Astrocyte of the cerebellum (primary cell): Measurements from ENCODE around the gene ADORA1.

Experiments used
- DNase-seq: peaks from one replicate; pipeline ENCODE4 v3.0.0-alpha.2; 2011; ENCODE audit warnings: low read depth
- H3K4me3 ChIP-seq: 2 replicates; pipeline ENCODE4 v1.5.1; 2011; ENCODE audit warnings: mild to moderate bottlenecking, low read depth, low read length, moderate library complexity
- in situ Hi-C: cut with HindIII; loops from 2 replicates; pipeline ENCODE4 v1.10.0; 2017; ENCODE audit warnings: low sequenced_read_pairs
- TF ChIP-seq, protein P1 (sequence below): IDR thresholded peaks from 2 replicates; pipeline ENCODE4 v1.5.1; 2012; ENCODE audit warnings: low read length, low read depth, moderate library complexity, mild to moderate bottlenecking; ENCODE audit errors: missing control alignments

The ADORA1 gene

DNA sequence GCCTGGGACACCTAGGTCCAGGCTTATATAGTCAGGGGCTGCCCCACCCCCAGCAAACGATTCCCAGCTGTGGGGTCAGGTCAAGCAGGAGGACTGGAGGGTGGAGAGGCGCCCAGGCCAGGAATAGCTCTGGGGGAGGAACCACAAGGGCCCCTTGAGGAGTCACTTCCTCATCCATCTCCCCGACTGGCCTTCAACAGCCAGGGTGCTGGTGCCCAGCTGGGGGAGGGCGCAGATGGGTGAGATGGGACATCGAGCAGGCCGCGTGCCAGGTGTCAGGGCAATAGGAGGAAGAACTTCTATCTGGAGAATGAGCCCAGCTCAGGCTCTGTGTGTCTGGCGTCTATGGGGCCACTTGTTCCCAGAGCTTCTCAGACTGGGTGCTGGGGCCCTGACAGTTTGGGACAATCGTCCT, 48.3 kb downstream of the ADORA1 start:
- TF ChIP-seq, protein P1, sequence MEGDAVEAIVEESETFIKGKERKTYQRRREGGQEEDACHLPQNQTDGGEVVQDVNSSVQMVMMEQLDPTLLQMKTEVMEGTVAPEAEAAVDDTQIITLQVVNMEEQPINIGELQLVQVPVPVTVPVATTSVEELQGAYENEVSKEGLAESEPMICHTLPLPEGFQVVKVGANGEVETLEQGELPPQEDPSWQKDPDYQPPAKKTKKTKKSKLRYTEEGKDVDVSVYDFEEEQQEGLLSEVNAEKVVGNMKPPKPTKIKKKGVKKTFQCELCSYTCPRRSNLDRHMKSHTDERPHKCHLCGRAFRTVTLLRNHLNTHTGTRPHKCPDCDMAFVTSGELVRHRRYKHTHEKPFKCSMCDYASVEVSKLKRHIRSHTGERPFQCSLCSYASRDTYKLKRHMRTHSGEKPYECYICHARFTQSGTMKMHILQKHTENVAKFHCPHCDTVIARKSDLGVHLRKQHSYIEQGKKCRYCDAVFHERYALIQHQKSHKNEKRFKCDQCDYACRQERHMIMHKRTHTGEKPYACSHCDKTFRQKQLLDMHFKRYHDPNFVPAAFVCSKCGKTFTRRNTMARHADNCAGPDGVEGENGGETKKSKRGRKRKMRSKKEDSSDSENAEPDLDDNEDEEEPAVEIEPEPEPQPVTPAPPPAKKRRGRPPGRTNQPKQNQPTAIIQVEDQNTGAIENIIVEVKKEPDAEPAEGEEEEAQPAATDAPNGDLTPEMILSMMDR: no peak
- H3K4me3 ChIP-seq: no peak overlapping the region
- DNase-seq: no peak
- in situ Hi-C loops: no loop called here

DNA sequence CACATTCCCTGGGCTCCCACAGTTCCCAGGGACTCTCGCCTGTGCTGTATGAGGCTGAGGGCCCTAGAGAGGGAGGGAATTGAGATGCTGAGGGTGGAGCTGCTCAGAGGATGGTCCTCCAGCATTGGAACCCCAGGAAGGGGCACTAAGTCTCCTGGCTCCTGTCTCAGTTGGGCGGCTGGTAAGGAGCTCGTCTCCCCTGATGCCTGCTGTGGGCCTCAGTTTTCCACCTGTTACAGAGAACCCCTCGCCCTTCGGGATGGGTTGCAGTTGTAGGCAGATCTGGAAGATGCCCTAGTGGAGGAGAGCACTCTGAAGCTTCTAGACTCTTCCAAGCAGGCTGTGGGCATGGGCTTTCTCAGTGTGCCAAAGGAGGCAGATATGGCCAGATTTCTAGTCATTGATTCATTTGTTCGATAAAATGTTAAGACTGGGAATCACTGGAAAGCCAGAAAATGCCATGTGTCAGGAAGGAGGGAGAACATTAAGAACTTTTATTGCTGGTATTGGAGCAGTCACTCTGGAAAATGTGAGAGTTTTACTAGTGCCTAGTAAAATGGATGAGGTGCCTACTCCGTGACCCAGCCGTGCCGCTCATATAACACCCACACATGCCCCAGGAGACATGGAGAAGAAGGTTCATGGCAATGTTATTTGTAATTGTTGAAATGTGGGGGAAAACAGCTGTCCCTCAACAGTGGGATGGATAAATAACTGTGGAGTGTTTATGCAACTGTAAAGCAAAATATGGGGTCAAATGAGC, 48.9 kb downstream of the ADORA1 start:
- TF ChIP-seq, protein P1: no peak
- no peak for DNase-seq
- no peak overlapping the region for H3K4me3 ChIP-seq
- in situ Hi-C loops: no loop called here

DNA sequence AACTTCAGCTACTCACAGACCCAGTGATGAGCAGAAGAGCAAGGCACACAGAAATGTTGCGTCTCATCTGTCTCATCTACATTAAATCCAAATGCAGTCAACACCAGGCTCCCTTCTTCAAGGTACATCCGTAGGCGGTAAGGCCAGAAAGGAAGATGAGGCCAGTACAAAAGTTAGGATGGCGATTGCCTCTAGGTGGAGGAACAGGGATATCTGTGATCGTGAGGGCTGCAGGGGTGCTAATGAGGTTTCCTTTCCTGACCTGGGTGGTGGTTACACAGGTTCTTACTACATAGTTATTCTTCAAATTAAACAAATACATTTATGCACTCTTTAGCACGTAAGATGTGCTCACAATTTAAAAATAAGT, 49.5 kb downstream of the ADORA1 start:
- DNase-seq: no peak
- no peak overlapping the region for H3K4me3 ChIP-seq
- TF ChIP-seq, protein P1: no peak
- in situ Hi-C loops: no loop called here

DNA sequence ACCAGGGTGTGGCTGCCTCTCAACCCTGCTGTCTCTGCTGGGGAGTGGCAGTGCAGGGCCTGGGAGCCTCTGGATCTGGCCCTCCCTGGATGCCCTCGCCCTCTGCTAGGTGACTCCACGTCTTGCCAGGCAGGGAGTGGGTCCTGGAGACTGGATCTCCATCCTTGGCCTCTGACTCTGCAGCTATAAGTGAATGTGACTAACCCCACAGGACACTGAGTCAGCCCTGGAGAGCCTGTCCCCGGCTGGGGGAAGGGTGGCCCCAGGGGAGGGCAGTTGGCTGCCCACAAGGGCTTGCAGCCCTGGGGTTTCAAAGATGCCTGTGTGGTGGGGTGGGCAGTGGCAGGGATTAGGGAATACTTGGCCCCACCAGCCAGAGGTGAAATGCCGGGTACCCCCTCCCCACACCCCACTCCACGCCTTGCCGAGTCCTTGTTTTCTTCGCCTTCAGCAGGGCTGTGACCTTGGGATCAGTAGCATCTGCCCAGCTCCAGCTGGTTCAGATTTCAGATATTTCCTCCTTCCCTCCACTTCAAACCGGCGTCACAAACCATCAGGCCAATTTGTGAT, 50.0 kb downstream of the ADORA1 start:
- H3K4me3 ChIP-seq: no peak overlapping the region
- TF ChIP-seq, protein P1: no peak
- in situ Hi-C loops: no loop called here
- DNase-seq: no peak

DNA sequence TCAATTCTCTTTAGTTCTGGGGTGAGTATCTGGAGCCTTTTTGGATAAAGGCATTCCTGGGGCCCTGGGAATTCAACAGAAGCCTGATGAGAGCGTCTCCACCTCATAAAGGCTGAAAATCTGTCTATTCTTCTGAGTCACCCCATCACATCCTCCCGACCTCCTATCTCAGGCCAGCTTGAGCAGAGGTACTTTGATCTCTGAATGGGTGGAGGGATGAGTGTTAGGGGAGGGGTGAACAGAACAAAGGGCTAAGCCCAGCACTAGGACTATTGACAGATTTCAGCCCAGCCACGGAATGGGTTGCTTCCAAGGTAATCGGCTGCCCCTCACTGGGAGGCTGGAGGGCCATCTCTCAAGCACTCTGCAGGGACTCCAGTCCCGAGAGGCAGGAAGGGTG, 50.6 kb downstream of the ADORA1 start:
- TF ChIP-seq, protein P1: no peak
- in situ Hi-C loops: no loop called here
- H3K4me3 ChIP-seq: no peak overlapping the region
- DNase-seq: no peak

DNA sequence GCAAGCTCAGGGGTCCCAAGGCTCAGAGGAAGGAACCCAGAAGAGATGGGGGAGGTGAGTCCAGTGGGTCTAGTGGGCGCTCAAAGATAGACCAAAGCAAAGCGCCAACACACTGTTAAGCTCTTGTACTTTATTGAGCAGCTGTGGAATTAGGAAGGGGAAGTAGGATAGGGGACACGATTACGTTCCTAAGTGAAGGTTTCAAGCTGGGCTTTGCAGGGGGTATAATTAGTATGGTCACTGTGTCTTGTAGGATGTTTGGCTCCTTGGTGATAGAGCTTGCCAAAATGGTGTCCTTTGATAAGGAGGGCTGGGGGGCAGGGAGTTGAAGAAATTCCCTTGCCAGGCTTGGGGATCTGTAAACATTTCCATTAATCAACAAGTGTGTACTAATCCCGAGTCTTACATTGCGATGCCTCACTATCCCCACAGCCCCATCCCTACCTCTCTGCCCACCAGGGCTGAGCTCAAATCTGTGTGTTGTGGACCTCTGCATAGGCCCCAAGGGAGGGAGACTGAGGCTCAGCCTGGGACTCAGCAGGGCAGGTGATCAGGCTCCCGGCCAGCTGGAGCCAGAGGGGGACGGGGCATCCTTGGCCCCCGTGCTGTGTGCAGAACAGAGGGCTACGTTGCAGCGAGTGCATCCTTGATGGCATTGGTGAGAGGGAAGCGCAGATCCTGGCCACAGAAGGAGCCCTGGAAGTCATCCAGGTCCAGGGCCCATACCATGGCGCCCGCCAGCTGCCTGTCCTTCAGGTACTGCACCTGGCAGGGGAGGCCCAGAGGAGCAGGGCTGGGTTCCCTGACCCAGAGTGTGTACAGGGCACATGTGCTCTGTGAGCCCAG, 51.5 kb downstream of the ADORA1 start:
- TF ChIP-seq, protein P1: no peak
- in situ Hi-C loops: no loop called here
- H3K4me3 ChIP-seq: no peak overlapping the region
- no peak for DNase-seq
